Effector memory CD8-positive, alpha-beta T cell (primary cell): Measurements from ENCODE around the gene BACE2.

ENCODE experiments used
- ATAC-seq: fragments of 150-1000 bp; cut with Tn5 transposase; replicated peaks from 2 replicates; pipeline ENCODE4 v1.10.0; 2021; ENCODE audit warnings: mild to moderate bottlenecking, moderate library complexity
- DNase-seq, 3 experiments: peaks; one replicate each; pipeline ENCODE4 v3.0.0; 2021
- H3K27ac Mint-ChIP-seq, 2 donors: one replicate each; pipeline ENCODE4 v1.8.0; 2022; ENCODE audit warnings: mild to moderate bottlenecking in 2 of 2, mixed read lengths in 2 of 2, moderate library complexity in 2 of 2
- H3K27me3 Mint-ChIP-seq, 2 donors: one replicate each; pipeline ENCODE4 v1.8.0; 2022; ENCODE audit warnings: mixed read lengths in 2 of 2
- H3K36me3 Mint-ChIP-seq: one replicate; pipeline ENCODE4 v1.8.0; 2022; ENCODE audit warnings: mild to moderate bottlenecking, moderate library complexity, mixed read lengths; ENCODE audit not compliant: insufficient read depth
- H3K4me1 Mint-ChIP-seq, 2 donors: one replicate each; pipeline ENCODE4 v1.8.0; 2022; ENCODE audit warnings: low read depth in 2 of 2, mixed read lengths in 2 of 2
- H3K4me3 Mint-ChIP-seq, 2 donors: one replicate each; pipeline ENCODE4 v1.8.0; 2022; ENCODE audit warnings: mild to moderate bottlenecking in 2 of 2, mixed read lengths in 2 of 2, moderate library complexity in 2 of 2
- H3K9me3 Mint-ChIP-seq, 2 donors: one replicate each; pipeline ENCODE4 v1.8.0; 2022; ENCODE audit warnings: mixed read lengths in 2 of 2

BACE2 gene

DNA sequence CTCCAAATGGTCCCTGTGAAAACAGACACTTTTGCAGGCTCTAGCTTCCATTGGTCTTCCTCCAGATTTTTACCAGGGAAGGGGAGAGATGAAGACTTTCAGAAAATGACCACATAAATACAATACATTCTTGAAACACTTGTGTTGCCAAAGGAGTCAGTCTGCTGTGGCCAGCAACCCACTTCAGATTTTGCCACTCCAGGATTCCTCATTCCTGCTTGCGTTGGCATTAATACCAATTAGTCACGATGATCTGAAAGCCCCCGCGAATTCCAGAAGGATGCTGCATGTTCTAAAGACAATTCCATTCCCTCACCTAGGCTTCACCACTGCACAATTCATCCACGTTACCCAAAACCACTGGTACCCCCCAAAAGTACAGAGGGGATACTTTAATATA is 7.9 kb upstream of the BACE2 start:
- Mint-ChIP-seq H3K4me3 (no peak overlapping the region), H3K27me3 (peaks cover 27 to 29% of the 10 kb centered on the region in 2 donors), H3K9me3 (no peaks in the 10 kb centered on the region), H3K4me1 (no peaks in the 10 kb centered on the region), H3K27ac (no peak overlapping the region), H3K36me3 (no peaks in the 10 kb centered on the region)
- no peak for DNase-seq
- ATAC-seq = no peak

DNA sequence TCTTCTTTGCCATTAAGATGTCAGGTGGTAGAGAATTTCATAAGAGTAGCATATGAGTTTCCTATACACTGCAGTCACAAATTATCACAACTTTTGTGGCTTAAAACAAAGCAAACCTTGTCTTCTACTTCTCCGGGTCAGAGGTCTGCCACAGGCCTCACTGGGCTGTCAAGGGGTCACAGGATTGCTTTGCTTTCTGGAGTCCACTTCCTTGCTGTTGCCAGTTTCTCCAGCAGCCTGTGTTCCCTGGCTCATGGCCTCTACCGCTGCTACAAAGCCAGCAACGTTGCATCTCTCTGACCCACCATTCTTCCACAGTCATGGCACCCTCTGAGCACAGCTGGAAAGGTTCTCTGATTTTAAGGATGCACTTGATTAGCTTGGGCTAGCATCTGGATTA is 6.5 kb upstream of the BACE2 start:
- no peaks in the 10 kb centered on the region for H3K9me3 Mint-ChIP-seq
- no peak overlapping the region for H3K4me3 Mint-ChIP-seq
- H3K4me1 Mint-ChIP-seq = no peaks in the 10 kb centered on the region
- peaks cover 41 to 43% of the 10 kb centered on the region in 2 donors for H3K27me3 Mint-ChIP-seq
- DNase-seq = no peak
- ATAC-seq = no peak
- no peaks in the 10 kb centered on the region for H3K36me3 Mint-ChIP-seq
- no peak overlapping the region for H3K27ac Mint-ChIP-seq

DNA sequence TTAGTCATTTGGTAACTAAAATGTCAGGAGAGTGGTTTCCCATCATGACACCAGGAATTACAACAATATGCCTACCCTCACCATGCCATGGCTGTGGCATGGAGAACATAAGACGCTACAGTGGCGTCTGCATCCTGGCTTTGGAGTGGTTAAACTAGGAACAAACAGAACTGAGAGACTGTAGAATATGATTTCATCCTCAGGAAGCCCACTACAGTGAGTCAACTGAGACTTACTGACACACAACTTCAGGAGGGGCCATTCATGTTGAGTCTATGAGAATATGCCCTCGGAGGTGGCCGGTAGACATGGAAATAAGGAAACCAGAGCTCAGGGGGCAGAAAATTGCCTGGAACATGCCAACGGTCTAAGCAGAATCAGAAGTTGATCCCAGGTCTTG is 5.9 kb upstream of the BACE2 start:
- Mint-ChIP-seq H3K9me3 (no peaks in the 10 kb centered on the region), H3K27me3 (peaks cover 47 to 48% of the 10 kb centered on the region in 2 donors), H3K4me1 (no peaks in the 10 kb centered on the region), H3K4me3 (no peak overlapping the region), H3K27ac (no peak overlapping the region), H3K36me3 (no peaks in the 10 kb centered on the region)
- DNase-seq (no peak), ATAC-seq (no peak)

DNA sequence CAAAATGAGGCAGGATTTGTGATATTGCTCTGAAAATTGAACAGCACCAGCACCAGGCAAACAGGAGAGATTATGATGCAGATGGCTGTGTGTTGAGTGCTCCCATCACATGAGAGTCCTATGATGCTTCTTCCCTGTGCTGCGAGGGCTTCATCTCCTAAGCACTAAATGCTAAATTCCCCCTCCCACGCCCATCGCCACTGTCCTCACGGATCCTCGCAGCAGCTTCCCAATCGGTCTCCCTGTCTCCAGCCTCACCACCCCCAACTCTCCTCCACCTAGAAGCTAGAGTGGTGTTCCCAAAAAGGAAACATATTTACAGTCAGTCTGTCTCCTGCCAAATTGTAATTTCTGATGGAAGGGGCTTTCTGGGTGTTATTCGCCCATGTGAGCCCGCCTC is 4.9 kb upstream of the BACE2 start:
- Mint-ChIP-seq H3K4me1 (no peaks in the 10 kb centered on the region), H3K27ac (no peak overlapping the region), H3K4me3 (no peak overlapping the region), H3K27me3 (peaks cover 47 to 48% of the 10 kb centered on the region in 2 donors), H3K36me3 (no peaks in the 10 kb centered on the region), H3K9me3 (no peaks in the 10 kb centered on the region)
- no peak for ATAC-seq
- no peak for DNase-seq

- no peaks in the 10 kb centered on the region for H3K36me3 Mint-ChIP-seq
- H3K27me3 Mint-ChIP-seq = peaks cover 44 to 51% of the 10 kb centered on the region in 2 donors
- H3K27ac Mint-ChIP-seq = no peak overlapping the region
- ATAC-seq (no peak), DNase-seq (no peak)
- H3K9me3 Mint-ChIP-seq = no peaks in the 10 kb centered on the region
- H3K4me1 Mint-ChIP-seq = peaks cover 1 to 2% of the 10 kb centered on the region in 2 donors
- H3K4me3 Mint-ChIP-seq = no peak overlapping the region
These were observed 3.9 kb upstream of the BACE2 start for GRCh38 chr21:41164052-41164451.

DNA sequence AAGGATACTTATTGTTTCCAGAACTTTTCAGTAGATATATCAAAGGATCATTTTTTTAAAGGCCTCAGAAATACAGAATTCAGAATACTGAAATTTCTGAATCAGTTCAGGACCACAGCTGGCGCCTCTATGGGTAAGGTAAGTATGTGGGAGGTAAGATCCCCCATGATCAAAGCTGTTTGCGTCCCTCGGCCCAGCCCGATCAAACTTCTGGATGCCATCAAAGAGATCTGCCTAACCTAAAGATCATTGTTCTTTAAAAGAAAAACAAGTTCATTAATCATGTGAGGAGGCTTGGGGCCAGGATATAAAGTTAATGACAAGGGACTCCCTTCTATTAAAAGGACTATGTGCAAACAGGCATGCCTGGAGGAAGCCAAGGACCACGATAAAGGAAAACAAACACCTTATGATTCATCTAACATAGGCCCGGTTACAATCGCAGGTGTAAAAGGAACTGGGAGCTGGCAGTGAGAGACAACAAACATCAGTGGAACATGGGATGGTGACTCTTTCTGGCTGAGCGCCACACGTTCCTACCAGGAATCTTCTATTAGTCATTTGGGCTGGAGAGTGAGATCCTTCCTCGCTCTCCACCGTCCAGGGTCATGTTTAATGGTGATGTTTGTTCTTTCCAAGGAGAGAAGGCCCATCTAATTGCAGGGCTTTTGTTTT is 2.8 kb upstream of the BACE2 start:
- Mint-ChIP-seq H3K36me3 (no peaks in the 10 kb centered on the region), H3K4me1 (peaks cover 5% of the 10 kb centered on the region in 2 donors), H3K27ac (no peak overlapping the region), H3K9me3 (no peaks in the 10 kb centered on the region), H3K27me3 (peaks cover 47 to 62% of the 10 kb centered on the region in 2 donors), H3K4me3 (no peak overlapping the region)
- DNase-seq = no peak
- ATAC-seq = no peak

DNA sequence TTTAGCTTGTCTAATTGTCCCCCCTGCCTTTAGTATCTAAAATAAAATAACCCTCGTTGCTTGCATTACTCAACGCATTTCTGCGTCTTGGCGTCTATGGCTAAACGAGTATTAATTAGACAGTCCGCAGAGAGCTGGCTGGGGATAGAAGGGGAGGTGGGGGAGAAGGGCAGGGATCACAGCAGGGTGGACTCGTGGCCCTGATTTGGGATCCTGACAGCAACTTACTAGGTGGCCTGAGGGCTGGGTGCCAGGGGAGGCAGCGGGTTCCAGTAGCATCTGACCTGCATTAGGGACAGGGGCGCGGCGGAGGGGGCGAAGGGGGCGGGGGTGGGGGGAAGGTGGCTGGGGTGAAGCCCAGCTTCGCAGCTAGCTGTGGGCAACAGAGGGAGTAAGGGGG is 1.1 kb upstream of the BACE2 start:
- no peaks in the 10 kb centered on the region for H3K9me3 Mint-ChIP-seq
- H3K4me3 Mint-ChIP-seq = peak overlapping the region; percentile 47 to 67
- ATAC-seq = no peak
- DNase-seq = no peak
- H3K4me1 Mint-ChIP-seq = peaks cover 5% of the 10 kb centered on the region in 2 donors
- H3K27me3 Mint-ChIP-seq = peaks cover 47 to 73% of the 10 kb centered on the region in 2 donors
- H3K36me3 Mint-ChIP-seq = no peaks in the 10 kb centered on the region
- no peak overlapping the region for H3K27ac Mint-ChIP-seq

GRCh38 chr21:41168391-41169257 is 664 bp downstream of the BACE2 start:
- peaks cover 5% of the 10 kb centered on the region in 2 donors for H3K4me1 Mint-ChIP-seq
- H3K4me3 Mint-ChIP-seq = peak overlapping the region; percentile 66 to 75
- peak overlapping the region in 1 of 2 donors; percentile 19 for H3K27ac Mint-ChIP-seq
- no peak for DNase-seq
- no peaks in the 10 kb centered on the region for H3K36me3 Mint-ChIP-seq
- peaks cover 46 to 76% of the 10 kb centered on the region in 2 donors for H3K27me3 Mint-ChIP-seq
- H3K9me3 Mint-ChIP-seq = no peaks in the 10 kb centered on the region
- no peak for ATAC-seq

DNA sequence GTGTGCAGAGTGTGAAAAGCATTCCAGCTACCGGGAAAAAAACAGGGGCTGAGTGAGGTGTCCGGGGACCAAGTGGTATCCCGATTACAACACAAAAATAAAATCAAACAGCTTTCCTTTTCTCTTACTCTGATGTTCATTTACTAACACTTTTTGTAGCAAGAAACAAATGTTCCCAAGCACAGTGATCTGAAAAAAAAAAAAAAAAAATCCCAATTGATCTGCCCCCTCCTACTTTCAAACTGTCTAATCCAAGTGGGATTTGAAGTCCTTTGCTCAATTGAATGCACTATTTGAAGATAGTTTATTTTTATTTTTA is 1.3 kb downstream of the BACE2 start:
- no peak for DNase-seq

GRCh38 chr21:41169701-41170100 is 1.7 kb downstream of the BACE2 start:
- Mint-ChIP-seq H3K27ac (peak overlapping the region in 1 of 2 donors; percentile 19), H3K27me3 (peaks cover 44 to 77% of the 10 kb centered on the region in 2 donors), H3K36me3 (no peaks in the 10 kb centered on the region), H3K9me3 (no peaks in the 10 kb centered on the region), H3K4me1 (peaks cover 5% of the 10 kb centered on the region in 2 donors), H3K4me3 (peak overlapping the region; percentile 66 to 75)
- no peak for DNase-seq
- no peak for ATAC-seq

More for the DNA sequence above, 1.3 kb downstream of the BACE2 start:
- Mint-ChIP-seq H3K9me3 (no peaks in the 10 kb centered on the region), H3K4me3 (peak overlapping the region; percentile 66 to 75), H3K36me3 (no peaks in the 10 kb centered on the region), H3K27ac (peak overlapping the region in 1 of 2 donors; percentile 19), H3K4me1 (peaks cover 5% of the 10 kb centered on the region in 2 donors), H3K27me3 (peaks cover 46 to 73% of the 10 kb centered on the region in 2 donors)
- ATAC-seq = no peak

GRCh38 chr21:41170442-41170841 is 2.5 kb downstream of the BACE2 start:
- Mint-ChIP-seq H3K9me3 (no peaks in the 10 kb centered on the region), H3K36me3 (no peaks in the 10 kb centered on the region), H3K4me1 (peaks cover 5% of the 10 kb centered on the region in 2 donors), H3K4me3 (no peak overlapping the region), H3K27ac (no peak overlapping the region), H3K27me3 (peaks cover 44 to 77% of the 10 kb centered on the region in 2 donors)
- no peak for DNase-seq
- no peak for ATAC-seq

GRCh38 chr21:41170859-41171609 is 3.1 kb downstream of the BACE2 start:
- peaks cover 5% of the 10 kb centered on the region in 2 donors for H3K4me1 Mint-ChIP-seq
- peaks cover 39 to 77% of the 10 kb centered on the region in 2 donors for H3K27me3 Mint-ChIP-seq
- no peaks in the 10 kb centered on the region for H3K9me3 Mint-ChIP-seq
- H3K27ac Mint-ChIP-seq = no peak overlapping the region
- H3K4me3 Mint-ChIP-seq = no peak overlapping the region
- DNase-seq = no peak
- H3K36me3 Mint-ChIP-seq = no peaks in the 10 kb centered on the region
- ATAC-seq = no peak

- Mint-ChIP-seq H3K4me1 (no peaks in the 10 kb centered on the region), H3K4me3 (no peak overlapping the region), H3K27me3 (peaks cover 26 to 84% of the 10 kb centered on the region in 2 donors), H3K36me3 (peaks cover 2% of the 10 kb centered on the region), H3K27ac (no peak overlapping the region), H3K9me3 (no peaks in the 10 kb centered on the region)
- ATAC-seq = no peak
- no peak for DNase-seq
These were observed 7.1 kb downstream of the BACE2 start for GRCh38 chr21:41175080-41175479.
